ENCODE results near the gene EPB41L2. TPM values are rescaled to one million over a fixed set of nuclear protein-coding genes. Genes with fewer than 3 reads are reported as not detected.

Gene EPB41L2
- total and polyA plus RNA-seq, 3 experiments from 2014 or later = 4.6 to 30.9 (median 27.2) TPM

DNA sequence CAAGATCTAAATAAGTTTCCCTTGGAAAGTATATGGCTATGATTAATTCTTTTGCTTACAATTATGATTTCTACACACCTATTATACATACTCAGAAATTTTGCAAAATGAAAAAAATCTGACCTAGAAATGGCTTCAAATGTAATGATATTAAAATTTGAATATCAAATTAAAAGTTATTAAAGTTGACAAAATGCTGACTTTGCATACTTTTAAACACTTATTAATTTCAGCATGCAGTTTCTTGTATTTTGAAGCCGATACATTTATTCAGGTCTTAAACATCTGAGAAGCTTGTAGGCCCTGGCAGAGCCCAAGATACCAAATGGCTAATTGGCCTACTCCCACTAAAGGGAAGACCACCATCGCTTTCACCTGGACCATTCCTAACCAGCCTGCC is 176.1 kb downstream of the EPB41L2 start:
- Mint-ChIP-seq H3K27me3 (no peaks in the 10 kb centered on the region), H3K27ac (no peak overlapping the region), H3K4me3 (no peak overlapping the region), H3K4me1 (no peaks in the 10 kb centered on the region), H3K36me3 (peaks cover 0 to 3% (median 2%) of the 10 kb centered on the region in 3 donors), H3K9me3 (no peaks in the 10 kb centered on the region)
- DNase-seq = no peak
- Histone ChIP-seq H3K36me3 (ENCODE audit: insufficient read depth, low read length) (no peaks in the 10 kb centered on the region), H3K4me1 (ENCODE audit: insufficient read depth, low read length) (no peaks in the 10 kb centered on the region), H3K9me3 (ENCODE audit: low read length) (no peaks in the 10 kb centered on the region), H3K27ac (ENCODE audit: low read depth, low read length) (no peak overlapping the region), H3K4me3 (ENCODE audit: low read length) (no peak overlapping the region), H3K27me3 (ENCODE audit: insufficient read depth, low read length, poor library complexity, severe bottlenecking) (no peaks in the 10 kb centered on the region)
- ChIA-PET CTCF (interaction anchor here (1.6 to 5.9 kb wide), 2 partner anchors 230 to 741 kb away, joined by 5 to 83 read pairs; partner anchors contain the start of gene MED23), POLR2A (no interaction called here)

DNA sequence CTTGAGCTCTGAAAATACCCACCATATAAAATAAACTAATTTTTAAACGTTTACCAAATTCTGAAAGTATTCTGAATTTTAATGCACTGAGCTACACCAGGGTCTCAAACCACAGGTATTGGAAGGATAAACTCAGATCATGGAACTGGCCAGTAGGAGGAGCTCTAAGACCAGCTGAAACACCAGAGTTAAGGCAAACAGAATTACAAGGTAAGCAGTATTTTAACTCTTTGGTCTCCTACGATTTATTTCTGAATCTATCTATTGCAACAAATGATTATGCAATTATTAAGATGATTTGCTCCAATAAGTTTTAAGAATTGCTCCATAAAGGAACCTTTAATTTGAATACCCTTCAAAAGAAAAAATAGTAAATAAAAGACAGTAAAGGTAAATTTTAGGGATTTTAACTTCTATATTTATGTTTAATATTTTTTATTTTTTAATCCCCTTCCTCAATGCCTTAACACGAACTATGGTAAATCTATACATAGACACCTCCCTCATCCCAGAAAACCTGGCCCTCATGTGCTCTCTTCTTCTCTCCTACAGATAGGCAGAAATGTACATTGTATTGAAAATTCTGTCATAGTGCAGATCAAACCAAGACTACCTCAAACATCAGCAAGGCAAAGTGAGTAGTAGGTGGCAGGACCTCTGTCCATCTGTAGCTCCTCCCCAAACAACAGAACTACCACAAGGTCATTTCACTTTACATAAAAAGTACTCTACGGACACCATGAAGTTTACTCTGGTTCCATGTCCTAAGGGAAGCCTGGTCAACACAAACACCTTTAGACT is 177.5 kb downstream of the EPB41L2 start:
- POLR2A ChIA-PET = no interaction called here
- no peaks in the 10 kb centered on the region for H3K9me3 Mint-ChIP-seq
- peaks cover 0 to 3% (median 2%) of the 10 kb centered on the region in 3 donors for H3K36me3 Mint-ChIP-seq

DNA sequence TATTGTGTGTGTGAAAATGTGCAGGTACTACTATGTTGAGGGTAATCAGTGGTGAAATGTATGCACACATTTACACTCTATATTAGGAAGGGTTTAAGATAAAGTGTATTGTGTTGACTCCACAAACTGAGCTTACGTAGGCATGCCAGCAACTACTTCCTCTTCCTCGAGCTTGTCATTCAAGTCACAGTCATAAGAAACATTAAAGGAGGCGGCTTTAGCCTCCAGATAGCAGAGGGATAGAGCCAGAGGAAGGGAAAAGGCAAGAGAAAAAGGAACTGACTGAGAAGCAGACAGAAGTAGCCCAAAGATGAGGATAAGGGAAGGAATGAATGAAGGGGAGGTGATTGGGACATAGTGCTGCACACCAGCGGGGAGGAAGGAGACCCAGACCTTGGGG is 180.7 kb downstream of the EPB41L2 start:
- Histone ChIP-seq H3K9me3 (ENCODE audit: low read length) (no peaks in the 10 kb centered on the region), H3K36me3 (ENCODE audit: insufficient read depth, low read length) (no peaks in the 10 kb centered on the region), H3K27me3 (ENCODE audit: insufficient read depth, low read length, poor library complexity, severe bottlenecking) (no peaks in the 10 kb centered on the region), H3K4me1 (ENCODE audit: insufficient read depth, low read length) (no peaks in the 10 kb centered on the region), H3K4me3 (ENCODE audit: low read length) (no peak overlapping the region), H3K27ac (ENCODE audit: low read depth, low read length) (no peak overlapping the region)
- ChIA-PET CTCF (interaction anchor here (0.6 to 5.9 kb wide), 2 partner anchors 235 to 651 kb away, joined by 4 to 83 read pairs; no protein-coding TSS in a partner anchor), POLR2A (no interaction called here)
- H3K27ac Mint-ChIP-seq = no peak overlapping the region
- no peak for DNase-seq
- H3K27me3 Mint-ChIP-seq = no peaks in the 10 kb centered on the region
- H3K4me3 Mint-ChIP-seq = no peak overlapping the region
- H3K4me1 Mint-ChIP-seq = no peaks in the 10 kb centered on the region
- no peaks in the 10 kb centered on the region for H3K9me3 Mint-ChIP-seq
- peaks cover 0 to 2% (median 0%) of the 10 kb centered on the region in 3 donors for H3K36me3 Mint-ChIP-seq

More for the DNA sequence above, 177.5 kb downstream of the EPB41L2 start:
- Mint-ChIP-seq H3K27ac (no peak overlapping the region), H3K4me3 (no peak overlapping the region), H3K27me3 (no peaks in the 10 kb centered on the region), H3K4me1 (no peaks in the 10 kb centered on the region)
- H3K4me1 ChIP-seq (ENCODE audit: insufficient read depth, low read length) = no peaks in the 10 kb centered on the region
- H3K36me3 ChIP-seq (ENCODE audit: insufficient read depth, low read length) = no peaks in the 10 kb centered on the region
- H3K4me3 ChIP-seq (ENCODE audit: low read length) = no peak overlapping the region
- CTCF ChIA-PET = interaction anchor here (0.7 to 5.9 kb wide), 29 partner anchors 8 to 1024 kb away, joined by 3 to 83 read pairs (median 4); partner anchors contain the start of gene MED23
- no peaks in the 10 kb centered on the region for H3K9me3 ChIP-seq (ENCODE audit: low read length)
- H3K27ac ChIP-seq (ENCODE audit: low read depth, low read length) = no peak overlapping the region
- DNase-seq = peak; percentile 32 to 77 (median 62)
- no peaks in the 10 kb centered on the region for H3K27me3 ChIP-seq (ENCODE audit: insufficient read depth, low read length, poor library complexity, severe bottlenecking)

DNA sequence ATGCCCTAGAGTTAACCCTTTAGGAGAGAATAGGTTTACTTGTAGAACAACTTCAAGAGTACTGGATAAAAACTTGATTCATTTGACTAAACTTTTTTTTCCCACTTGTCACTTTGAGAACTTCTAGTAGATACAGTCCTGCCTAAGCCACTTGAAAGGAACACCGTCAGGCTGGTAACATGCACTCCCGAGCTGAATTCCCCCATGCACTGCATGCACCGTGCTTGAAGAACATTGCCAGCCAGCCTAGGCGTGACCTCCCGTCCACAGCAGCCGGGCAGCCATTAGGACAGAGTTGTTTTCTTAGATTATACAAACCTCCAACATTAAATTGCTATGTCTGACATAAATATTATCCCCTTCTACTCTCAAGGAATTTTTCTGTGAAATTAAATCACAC is 183.2 kb downstream of the EPB41L2 start:
- Histone ChIP-seq H3K27me3 (ENCODE audit: insufficient read depth, low read length, poor library complexity, severe bottlenecking) (no peaks in the 10 kb centered on the region), H3K9me3 (ENCODE audit: low read length) (no peaks in the 10 kb centered on the region), H3K27ac (ENCODE audit: low read depth, low read length) (no peak overlapping the region), H3K4me3 (ENCODE audit: low read length) (no peak overlapping the region), H3K4me1 (ENCODE audit: insufficient read depth, low read length) (no peaks in the 10 kb centered on the region), H3K36me3 (ENCODE audit: insufficient read depth, low read length) (no peaks in the 10 kb centered on the region)
- CTCF ChIA-PET = no interaction called here
- Mint-ChIP-seq H3K27me3 (no peaks in the 10 kb centered on the region), H3K36me3 (peaks cover 0 to 2% (median 0%) of the 10 kb centered on the region in 3 donors), H3K27ac (no peak overlapping the region), H3K4me3 (no peak overlapping the region), H3K9me3 (no peaks in the 10 kb centered on the region), H3K4me1 (no peaks in the 10 kb centered on the region)
- no peak for DNase-seq
- POLR2A ChIA-PET = no interaction called here

DNA sequence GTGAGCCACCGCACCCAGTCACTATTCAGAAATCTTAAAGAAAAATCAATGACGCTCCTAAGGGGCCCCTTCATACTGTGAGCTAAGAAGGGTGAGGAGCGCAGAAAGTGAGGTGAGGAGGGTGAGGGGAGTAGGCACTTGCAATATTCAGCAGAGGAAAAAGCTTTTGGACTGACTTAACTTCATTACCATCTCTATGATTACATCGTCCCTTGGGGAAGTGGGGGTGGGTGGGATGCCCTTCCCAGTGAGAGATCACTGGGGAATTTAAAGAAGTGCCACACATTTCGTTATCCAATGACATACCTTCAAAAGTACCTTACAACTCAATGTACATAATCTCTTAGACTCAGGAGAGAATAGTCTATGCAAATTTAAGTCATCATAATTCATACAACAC is 189.3 kb downstream of the EPB41L2 start:
- no peak overlapping the region for H3K27ac ChIP-seq (ENCODE audit: low read depth, low read length)
- H3K36me3 ChIP-seq (ENCODE audit: insufficient read depth, low read length) = no peaks in the 10 kb centered on the region
- CTCF ChIA-PET = interaction anchor here (1.2 kb wide), 1 partner anchor 11 kb away, joined by 5 read pairs; no protein-coding TSS in a partner anchor
- no peak for DNase-seq
- Mint-ChIP-seq H3K27ac (no peak overlapping the region), H3K4me3 (no peak overlapping the region), H3K9me3 (no peaks in the 10 kb centered on the region), H3K27me3 (peaks cover 0 to 2% of the 10 kb centered on the region in 2 donors), H3K4me1 (peaks cover 3 to 5% (median 5%) of the 10 kb centered on the region in 3 donors), H3K36me3 (peaks cover 0 to 4% (median 1%) of the 10 kb centered on the region in 3 donors)
- no peak overlapping the region for H3K4me3 ChIP-seq (ENCODE audit: low read length)
- no peaks in the 10 kb centered on the region for H3K4me1 ChIP-seq (ENCODE audit: insufficient read depth, low read length)
- POLR2A ChIA-PET = no interaction called here
- no peaks in the 10 kb centered on the region for H3K27me3 ChIP-seq (ENCODE audit: insufficient read depth, low read length, poor library complexity, severe bottlenecking)
- no peaks in the 10 kb centered on the region for H3K9me3 ChIP-seq (ENCODE audit: low read length)

DNA sequence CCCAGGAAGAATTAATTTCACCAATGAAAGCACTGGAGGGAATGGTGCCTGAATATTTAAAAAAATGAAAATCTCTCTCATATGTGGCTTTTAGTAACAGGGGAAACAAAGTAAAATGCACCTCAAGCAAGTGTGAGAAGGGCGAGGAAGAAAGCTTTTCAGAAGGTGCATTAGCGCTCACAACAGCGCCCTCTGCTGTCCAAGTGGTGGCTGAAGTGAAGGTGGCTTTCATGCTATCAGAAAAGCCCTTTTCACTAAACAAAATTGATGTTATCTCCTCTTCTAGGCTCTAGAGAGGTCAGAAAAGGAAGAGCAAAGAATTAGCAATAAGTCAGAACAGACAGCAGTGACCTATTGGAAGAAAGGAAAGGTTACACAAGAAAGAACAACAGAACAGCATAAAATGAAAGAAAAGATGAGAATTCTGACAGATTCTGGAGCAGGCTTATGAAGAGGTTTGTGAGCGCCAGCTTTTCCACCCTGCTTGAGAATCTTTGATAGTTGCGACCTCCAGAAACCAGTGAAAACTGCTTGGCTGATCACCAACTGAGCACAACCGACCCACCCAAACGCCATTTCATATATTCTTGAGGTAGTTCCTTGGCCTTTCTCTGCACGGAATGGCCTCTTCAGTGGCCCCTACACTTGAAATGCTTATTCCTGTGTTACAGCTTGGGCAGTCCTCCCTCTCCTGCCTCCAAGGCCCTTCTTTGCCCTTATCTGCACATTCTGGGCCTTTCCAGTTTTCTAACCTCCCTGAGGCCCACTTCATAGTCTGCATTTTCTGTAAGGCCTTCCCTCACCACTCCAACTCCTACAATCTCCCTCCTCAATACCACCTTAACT is 190.6 kb downstream of the EPB41L2 start:
- Mint-ChIP-seq H3K27ac (peak overlapping the region in 2 of 8 donors; percentile 33 to 49), H3K4me3 (no peak overlapping the region), H3K36me3 (peaks cover 0 to 4% (median 1%) of the 10 kb centered on the region in 3 donors), H3K9me3 (no peaks in the 10 kb centered on the region), H3K4me1 (peaks cover 3 to 5% (median 5%) of the 10 kb centered on the region in 3 donors), H3K27me3 (peaks cover 0 to 2% of the 10 kb centered on the region in 2 donors)
- H3K27ac ChIP-seq (ENCODE audit: low read depth, low read length) = no peak overlapping the region
- DNase-seq = peak; percentile 29 to 75 (median 59)
- no peaks in the 10 kb centered on the region for H3K4me1 ChIP-seq (ENCODE audit: insufficient read depth, low read length)
- H3K36me3 ChIP-seq (ENCODE audit: insufficient read depth, low read length) = no peaks in the 10 kb centered on the region
- POLR2A ChIA-PET = no interaction called here
- H3K27me3 ChIP-seq (ENCODE audit: insufficient read depth, low read length, poor library complexity, severe bottlenecking) = no peaks in the 10 kb centered on the region
- H3K9me3 ChIP-seq (ENCODE audit: low read length) = no peaks in the 10 kb centered on the region
- CTCF ChIA-PET = interaction anchor here (1.0 to 2.9 kb wide), 6 partner anchors 9 to 551 kb away, joined by 3 to 14 read pairs (median 4); no protein-coding TSS in a partner anchor
- no peak overlapping the region for H3K4me3 ChIP-seq (ENCODE audit: low read length)

DNA sequence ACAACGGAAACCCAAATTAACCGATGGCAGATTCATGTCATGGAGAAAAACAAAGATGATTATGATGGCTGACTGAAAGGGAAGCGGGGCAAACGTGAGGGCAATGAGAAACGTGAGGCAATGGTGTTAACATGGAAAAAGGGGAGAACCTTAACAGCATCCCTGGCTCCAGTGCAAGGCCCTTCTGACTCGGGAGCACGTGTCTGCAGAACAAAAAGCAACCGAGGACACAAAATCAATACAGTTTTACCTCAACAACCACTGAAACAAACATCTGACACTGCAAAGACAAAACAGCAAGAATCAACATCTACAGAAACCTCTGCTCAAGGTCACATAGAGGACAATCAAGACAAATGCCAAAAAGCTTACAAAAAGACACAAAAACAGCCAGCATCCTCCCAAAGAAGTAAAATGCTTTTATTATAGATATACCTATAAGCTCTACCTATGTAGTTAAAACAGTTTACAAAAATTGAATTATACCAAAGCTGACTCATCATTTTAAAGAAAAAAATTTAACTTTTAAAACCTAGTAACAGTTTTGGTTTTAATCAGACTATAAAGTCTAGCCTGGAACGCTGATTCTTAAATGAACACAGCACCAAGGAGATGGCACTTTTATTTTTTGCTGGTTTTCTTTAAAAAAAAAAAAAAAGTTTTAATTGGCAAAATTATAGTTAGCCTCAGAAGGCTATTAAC is 192.7 kb downstream of the EPB41L2 start:
- H3K4me3 Mint-ChIP-seq = no peak overlapping the region
- CTCF ChIA-PET = interaction anchor here (1.1 to 2.9 kb wide), 4 partner anchors 14 to 553 kb away, joined by 3 to 14 read pairs (median 3); no protein-coding TSS in a partner anchor

More for the DNA sequence above, 192.7 kb downstream of the EPB41L2 start:
- Histone ChIP-seq H3K27ac (ENCODE audit: low read depth, low read length) (no peak overlapping the region), H3K27me3 (ENCODE audit: insufficient read depth, low read length, poor library complexity, severe bottlenecking) (no peaks in the 10 kb centered on the region), H3K9me3 (ENCODE audit: low read length) (no peaks in the 10 kb centered on the region), H3K4me3 (ENCODE audit: low read length) (no peak overlapping the region), H3K4me1 (ENCODE audit: insufficient read depth, low read length) (no peaks in the 10 kb centered on the region), H3K36me3 (ENCODE audit: insufficient read depth, low read length) (no peaks in the 10 kb centered on the region)
- POLR2A ChIA-PET = no interaction called here
- Mint-ChIP-seq H3K27ac (peak overlapping the region in 1 of 8 donors; percentile 29), H3K9me3 (no peaks in the 10 kb centered on the region), H3K4me1 (peaks cover 3 to 5% (median 5%) of the 10 kb centered on the region in 3 donors), H3K36me3 (peaks cover 0 to 4% (median 2%) of the 10 kb centered on the region in 3 donors), H3K27me3 (peaks cover 0 to 3% of the 10 kb centered on the region in 2 donors)
- no peak for DNase-seq

Data from CD8-positive, alpha-beta memory T cell (primary cell).